Ascending aorta (tissue), 2 donors: ENCODE data around the gene EPN1. TPM values are rescaled to one million over a fixed set of nuclear protein-coding genes. Genes with fewer than 3 reads are reported as not detected.

Experiments
- DNase-seq, 2 donors: peaks; one replicate each; pipeline ENCODE4 v3.0.0-alpha.2; 2019; ENCODE audit warnings: low spot score in 2 of 2
- H3K27ac ChIP-seq, 2 donors: fragments of 200-600 bp; sonication (generic); one replicate each; pipeline ENCODE4 v1.5.1; 2016 to 2017; ENCODE audit warnings: mild to moderate bottlenecking in 1 of 2
- H3K27me3 ChIP-seq: fragments of 200-600 bp; sonication (generic); one replicate; pipeline ENCODE4 v1.5.1; 2017
- H3K36me3 ChIP-seq, 2 donors: fragments of 200-600 bp; sonication (generic); one replicate each; pipeline ENCODE4 v1.5.1; 2016
- H3K4me1 ChIP-seq, 2 donors: fragments of 200-600 bp; sonication (generic); one replicate each; pipeline ENCODE4 v1.5.1; 2016 to 2017; ENCODE audit warnings: mild to moderate bottlenecking in 1 of 2
- H3K4me3 ChIP-seq, 2 donors: fragments of 200-600 bp; sonication (generic); one replicate each; pipeline ENCODE4 v1.5.1; 2016 to 2017; ENCODE audit warnings: mild to moderate bottlenecking in 1 of 2
- H3K9me3 ChIP-seq, 2 donors: fragments of 200-600 bp; sonication (generic); one replicate each; pipeline ENCODE4 v1.5.1; 2016
- intact Hi-C: fragments of 100-400 bp; cut with DNase I; formaldehyde crosslinking; loops from one replicate; pipeline ENCODE4 v1.15.1; 2023
- total RNA-seq: library from RNA; depleted of rRNA; stranded (reverse); fragments of >200 nt; gene quantifications from one replicate; pipeline ENCODE4 v1.1.0, GENCODE V29; 2016
- TF ChIP-seq, protein P1 (sequence below), 3 experiments: fragments of 200-600 bp in 2 of 3; fragments of 450-650 bp in 1 of 3; sonication (generic) in 2 of 3; IDR thresholded peaks; one replicate each; pipeline ENCODE4 v1.5.1; 2016 to 2019; ENCODE audit warnings: antibody characterized with exemption in 3 of 3, mild to moderate bottlenecking in 1 of 3, moderate library complexity in 1 of 3

Gene EPN1
- total RNA-seq, 1 donor from 2014 or later: 122 TPM

DNA sequence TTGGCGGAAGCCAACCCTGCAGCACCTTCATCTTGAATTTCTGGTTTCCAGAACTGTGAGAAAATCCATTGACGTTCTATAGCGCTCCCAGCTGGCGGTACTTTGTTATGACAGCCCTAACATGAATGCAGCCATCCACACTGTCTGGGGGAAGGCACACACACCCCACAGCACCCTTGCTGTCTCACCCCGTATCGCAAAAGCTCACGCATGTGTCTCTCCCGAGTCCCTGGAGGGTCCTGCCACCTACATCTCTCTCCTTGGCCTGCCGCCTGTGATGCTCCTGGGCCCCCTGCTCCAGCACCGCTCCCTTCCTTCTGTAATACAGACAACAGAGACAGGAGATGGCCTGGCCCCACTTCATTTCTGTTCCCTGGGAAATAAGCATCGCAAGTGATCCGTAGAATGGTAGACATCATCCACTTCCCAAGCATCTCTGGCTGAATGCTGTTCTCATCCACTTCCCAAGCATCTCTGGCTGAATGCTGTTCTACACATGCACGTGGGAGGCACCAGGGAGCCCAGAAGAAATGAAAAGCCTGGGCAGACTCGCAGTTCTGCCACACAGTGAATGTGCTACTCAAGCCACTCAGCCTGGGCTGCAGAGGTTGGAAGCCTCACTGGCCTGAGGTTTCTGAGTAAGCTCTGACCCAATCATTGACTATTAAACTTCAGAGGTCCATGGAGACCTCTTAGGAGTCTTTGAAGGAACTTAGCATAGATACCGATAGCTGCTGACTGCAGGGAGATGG, 29.6 kb downstream of the EPN1 start:
- Histone ChIP-seq H3K4me1 (no peaks in the 10 kb centered on the region), H3K27me3 (no peaks in the 10 kb centered on the region), H3K9me3 (no peaks in the 10 kb centered on the region), H3K4me3 (no peak overlapping the region), H3K36me3 (peaks cover 8 to 11% of the 10 kb centered on the region in 2 donors), H3K27ac (no peak overlapping the region)
- intact Hi-C loops: no loop called here
- TF ChIP-seq, protein P1, sequence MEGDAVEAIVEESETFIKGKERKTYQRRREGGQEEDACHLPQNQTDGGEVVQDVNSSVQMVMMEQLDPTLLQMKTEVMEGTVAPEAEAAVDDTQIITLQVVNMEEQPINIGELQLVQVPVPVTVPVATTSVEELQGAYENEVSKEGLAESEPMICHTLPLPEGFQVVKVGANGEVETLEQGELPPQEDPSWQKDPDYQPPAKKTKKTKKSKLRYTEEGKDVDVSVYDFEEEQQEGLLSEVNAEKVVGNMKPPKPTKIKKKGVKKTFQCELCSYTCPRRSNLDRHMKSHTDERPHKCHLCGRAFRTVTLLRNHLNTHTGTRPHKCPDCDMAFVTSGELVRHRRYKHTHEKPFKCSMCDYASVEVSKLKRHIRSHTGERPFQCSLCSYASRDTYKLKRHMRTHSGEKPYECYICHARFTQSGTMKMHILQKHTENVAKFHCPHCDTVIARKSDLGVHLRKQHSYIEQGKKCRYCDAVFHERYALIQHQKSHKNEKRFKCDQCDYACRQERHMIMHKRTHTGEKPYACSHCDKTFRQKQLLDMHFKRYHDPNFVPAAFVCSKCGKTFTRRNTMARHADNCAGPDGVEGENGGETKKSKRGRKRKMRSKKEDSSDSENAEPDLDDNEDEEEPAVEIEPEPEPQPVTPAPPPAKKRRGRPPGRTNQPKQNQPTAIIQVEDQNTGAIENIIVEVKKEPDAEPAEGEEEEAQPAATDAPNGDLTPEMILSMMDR (IDR thresholded peaks at IDR 0.05): no peak
- DNase-seq: peak in 1 of 2 donors; percentile 50

DNA sequence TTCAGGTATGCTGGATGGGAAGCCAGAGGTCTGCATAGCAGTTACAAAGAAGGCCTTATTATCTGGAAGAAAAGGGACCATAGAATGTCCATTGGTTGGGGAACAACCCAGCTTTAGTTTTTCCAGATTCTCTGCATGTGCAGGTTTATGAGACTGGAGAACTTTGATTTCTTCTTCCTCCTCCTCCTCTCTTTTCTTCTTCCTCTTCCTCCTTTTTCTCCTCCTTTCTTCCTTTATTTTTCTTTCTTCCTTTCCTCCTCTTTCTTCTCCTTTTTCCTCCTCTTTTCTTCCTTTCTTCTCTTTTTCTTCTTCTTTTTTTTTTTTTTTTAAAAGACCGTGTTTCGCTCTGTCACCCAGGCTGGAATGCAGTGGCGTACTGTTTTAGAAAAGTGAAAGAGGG, 30.9 kb downstream of the EPN1 start:
- DNase-seq: no peak
- intact Hi-C loops: no loop called here
- no peaks in the 10 kb centered on the region for H3K27me3 ChIP-seq
- H3K4me3 ChIP-seq: no peak overlapping the region
- TF ChIP-seq, protein P1 (IDR thresholded peaks at IDR 0.05): no peak
- no peaks in the 10 kb centered on the region for H3K4me1 ChIP-seq
- H3K27ac ChIP-seq: no peak overlapping the region
- H3K9me3 ChIP-seq: no peaks in the 10 kb centered on the region
- no peaks in the 10 kb centered on the region for H3K36me3 ChIP-seq

DNA sequence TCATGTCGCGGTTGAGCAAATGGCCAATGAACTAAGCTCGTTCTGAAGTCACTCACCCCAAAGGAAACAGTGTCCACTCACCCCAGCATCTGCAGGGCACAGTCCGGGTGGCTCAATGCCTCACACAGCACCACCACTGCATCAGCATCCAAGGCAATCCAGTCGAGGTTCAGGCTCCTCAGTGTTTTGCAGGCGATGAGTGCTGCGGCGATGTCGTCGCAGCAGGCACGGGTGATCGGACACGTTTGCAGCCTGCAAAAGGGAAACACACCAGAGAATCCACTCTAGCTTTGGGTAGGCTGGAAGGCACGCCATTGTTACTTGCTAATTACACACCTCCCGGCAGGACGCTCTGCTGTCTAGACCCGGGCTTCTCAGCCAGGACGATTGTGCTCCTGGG, 36.7 kb downstream of the EPN1 start:
- H3K27me3 ChIP-seq: no peaks in the 10 kb centered on the region
- H3K27ac ChIP-seq: no peak overlapping the region
- H3K36me3 ChIP-seq: no peaks in the 10 kb centered on the region
- no peak overlapping the region for H3K4me3 ChIP-seq
- no peak for DNase-seq
- H3K4me1 ChIP-seq: no peaks in the 10 kb centered on the region
- no peaks in the 10 kb centered on the region for H3K9me3 ChIP-seq
- intact Hi-C loops: no loop called here
- TF ChIP-seq, protein P1 (IDR thresholded peaks at IDR 0.05): no peak

DNA sequence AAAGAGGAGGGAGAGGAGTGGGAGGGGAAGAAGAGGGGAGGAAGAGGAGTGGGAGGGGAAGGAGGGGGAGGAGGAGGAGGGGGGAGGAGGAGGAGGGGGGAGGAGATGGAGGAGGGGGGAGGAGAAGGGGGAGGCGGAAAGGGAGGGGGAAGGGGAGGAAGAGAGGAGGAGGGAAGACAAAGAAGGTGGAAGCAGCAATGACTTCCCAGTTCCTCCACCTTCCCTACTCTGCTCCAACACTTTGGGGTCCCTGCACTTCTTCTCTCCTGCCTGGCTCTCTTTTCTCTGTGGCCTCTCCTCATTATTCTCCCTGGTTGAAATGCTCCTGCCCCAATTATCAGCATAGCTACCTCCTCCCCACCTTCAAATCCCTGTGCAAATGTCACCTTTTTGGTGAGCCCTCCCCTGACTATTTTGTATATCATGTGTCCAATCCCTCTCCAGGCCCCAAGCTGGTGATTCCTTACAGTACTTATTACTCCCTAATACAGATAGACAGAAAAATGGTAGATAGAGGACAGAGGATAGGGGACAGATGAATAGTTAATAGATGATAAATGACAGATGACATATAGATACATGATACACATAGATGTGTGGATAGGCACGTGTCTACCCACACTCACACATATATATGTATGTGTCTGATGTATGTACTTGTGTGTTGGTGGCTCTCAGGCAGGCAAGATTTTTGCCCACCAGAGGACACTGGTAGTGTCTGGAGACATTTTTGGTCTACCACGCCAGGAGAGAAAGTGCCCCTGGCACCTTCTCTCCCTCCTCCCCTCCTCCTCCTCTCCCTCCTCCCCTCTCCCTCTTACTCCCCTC, 38.0 kb downstream of the EPN1 start:
- TF ChIP-seq, protein P1 (IDR thresholded peaks at IDR 0.05): no peak
- Histone ChIP-seq H3K4me1 (no peaks in the 10 kb centered on the region), H3K27me3 (no peaks in the 10 kb centered on the region), H3K9me3 (no peaks in the 10 kb centered on the region), H3K27ac (no peak overlapping the region), H3K4me3 (no peak overlapping the region), H3K36me3 (no peaks in the 10 kb centered on the region)
- no peak for DNase-seq
- intact Hi-C loops: no loop called here

DNA sequence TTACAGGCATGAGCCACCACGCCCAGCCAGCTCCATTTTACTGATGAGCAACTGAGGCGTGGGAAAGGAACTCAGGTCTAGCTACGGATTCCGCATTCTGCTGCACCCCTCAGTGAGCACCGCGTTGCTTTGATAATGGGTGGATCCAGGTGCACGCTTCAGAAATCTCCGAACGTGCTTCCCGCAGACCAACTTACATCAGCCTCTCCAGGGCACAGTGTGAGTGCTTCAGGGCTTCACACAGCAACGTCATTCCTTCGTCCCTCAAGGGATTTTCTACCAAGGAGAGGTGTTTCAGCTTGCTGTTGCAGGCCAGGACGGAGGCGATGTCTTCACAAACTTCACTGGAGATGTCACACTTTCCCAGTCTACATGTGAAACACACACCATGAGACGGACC, 41.5 kb downstream of the EPN1 start:
- TF ChIP-seq, protein P1 (IDR thresholded peaks at IDR 0.05): no peak
- H3K36me3 ChIP-seq: no peaks in the 10 kb centered on the region
- H3K9me3 ChIP-seq: no peaks in the 10 kb centered on the region
- H3K27me3 ChIP-seq: no peaks in the 10 kb centered on the region
- intact Hi-C loops: no loop called here
- H3K4me1 ChIP-seq: no peaks in the 10 kb centered on the region
- H3K27ac ChIP-seq: no peak overlapping the region
- H3K4me3 ChIP-seq: no peak overlapping the region
- no peak for DNase-seq
